NT2/D1 (cell line): ENCODE data around the gene TMPRSS11E.
"Not testable (repeated sequence)": the region's sequence is repeated elsewhere in the genome, so short reads cannot be mapped to it uniquely, and the experiment has no call there.

ENCODE experiments used
- DNase-seq: peaks from one replicate; pipeline ENCODE4 v3.0.0-alpha.2; 2011; ENCODE audit warnings: low read depth, low spot score
- H3K27me3 ChIP-seq: 2 replicates; pipeline ENCODE4 v1.6.0; 2011; ENCODE audit warnings: mild to moderate bottlenecking; ENCODE audit not compliant: insufficient read length, insufficient read depth
- H3K36me3 ChIP-seq: 2 replicates; pipeline ENCODE4 v1.6.1; 2011; ENCODE audit warnings: mild to moderate bottlenecking, low read length, mixed read lengths; ENCODE audit not compliant: insufficient read depth, insufficient read length
- H3K4me1 ChIP-seq: 2 replicates; pipeline ENCODE4 v1.5.1; 2011; ENCODE audit not compliant: insufficient read depth, insufficient read length
- H3K4me3 ChIP-seq: 2 replicates; pipeline ENCODE4 v1.5.1; 2011; ENCODE audit warnings: low read depth; ENCODE audit not compliant: insufficient read length
- H3K9ac ChIP-seq: 2 replicates; pipeline ENCODE4 v1.6.0; 2011; ENCODE audit warnings: low read depth; ENCODE audit not compliant: insufficient read length
- H3K9me3 ChIP-seq: 2 replicates; pipeline ENCODE4 v1.5.1; 2011; ENCODE audit warnings: mild to moderate bottlenecking, low read length; ENCODE audit not compliant: insufficient read depth
- SUZ12 ChIP-seq: IDR thresholded peaks from 2 replicates; pipeline ENCODE4 v1.6.1; 2011; ENCODE audit not compliant: insufficient read length, insufficient read depth; ENCODE audit errors: extremely low read depth
- YY1 ChIP-seq: IDR thresholded peaks from 2 replicates; pipeline ENCODE4 v1.6.1; 2011; ENCODE audit not compliant: insufficient read length, insufficient read depth
- ZNF274 ChIP-seq: IDR thresholded peaks from 2 replicates; pipeline ENCODE4 v1.6.1; 2011; ENCODE audit warnings: mild to moderate bottlenecking, low read depth, low read length

Gene TMPRSS11E

DNA sequence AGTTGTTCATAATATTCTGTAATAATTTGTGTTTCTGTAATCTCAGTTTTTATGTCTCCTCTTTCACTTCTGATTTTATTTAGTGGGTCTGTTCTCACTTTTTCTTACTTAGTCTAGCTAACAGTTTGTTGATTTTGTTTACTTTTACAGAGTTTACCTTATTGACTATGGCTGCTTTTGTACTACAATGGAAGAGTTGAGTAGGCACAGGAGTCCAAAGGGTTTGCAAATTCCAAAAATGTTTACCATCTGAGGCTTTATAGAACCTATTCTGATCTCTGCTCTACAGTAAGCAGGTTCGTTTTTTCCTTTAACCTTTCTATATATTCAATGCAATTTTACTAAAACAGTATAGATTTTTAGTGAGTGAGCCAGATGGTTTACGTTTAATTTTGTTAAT lies 73.7 kb downstream of the TMPRSS11E start:
- Histone ChIP-seq H3K4me3 (no peak overlapping the region), H3K9ac (no peak overlapping the region), H3K27me3 (no peaks in the 10 kb centered on the region), H3K4me1 (no peaks in the 10 kb centered on the region), H3K9me3 (no peaks in the 10 kb centered on the region), H3K36me3 (no peaks in the 10 kb centered on the region)
- DNase-seq: no peak
- TF ChIP-seq YY1 (no peak), SUZ12 (no peak), ZNF274 (no peak)

DNA sequence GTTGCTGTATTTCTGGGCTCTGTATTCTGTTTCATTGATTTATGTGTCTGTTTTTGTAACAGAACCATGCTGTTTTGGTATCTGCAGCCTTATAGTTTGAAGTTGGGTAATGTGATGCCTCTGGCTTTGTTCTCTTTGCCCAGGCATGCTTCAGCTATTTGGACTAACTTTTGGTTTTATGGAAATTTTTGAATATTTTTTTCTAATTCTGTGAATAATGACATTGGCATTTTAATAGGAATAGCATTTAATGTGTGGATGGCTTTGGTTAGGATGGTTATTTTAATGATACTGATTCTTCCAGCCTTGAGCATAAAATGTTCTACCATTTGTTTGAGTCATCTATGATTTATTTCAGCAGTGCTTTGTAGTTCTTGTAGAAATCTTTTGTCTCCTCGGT lies 75.0 kb downstream of the TMPRSS11E start:
- not testable (repeated sequence) for H3K4me3 ChIP-seq, H3K9ac ChIP-seq, DNase-seq

DNA sequence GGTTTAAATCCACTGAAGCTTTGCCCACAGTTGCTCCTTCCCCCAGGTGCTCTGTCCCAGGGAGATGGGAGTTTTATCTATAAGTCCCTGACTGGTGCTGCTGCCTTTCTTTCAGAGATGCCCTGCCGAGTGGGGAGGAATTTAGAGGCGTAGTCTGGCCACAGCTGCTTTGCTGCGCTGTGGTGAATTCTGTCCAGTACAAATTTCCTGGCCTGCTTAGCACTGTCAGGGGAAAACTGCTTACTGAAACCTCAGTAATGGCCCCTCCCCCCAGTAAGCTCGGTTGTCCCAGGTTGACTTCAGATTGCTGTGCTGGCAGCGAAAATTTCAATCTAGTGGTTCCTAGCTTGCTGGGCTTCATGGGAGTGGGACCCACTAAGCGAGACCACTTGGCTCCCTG lies 88.7 kb downstream of the TMPRSS11E start:
- Histone ChIP-seq H3K4me1 (no peaks in the 10 kb centered on the region), H3K9me3 (no peaks in the 10 kb centered on the region), H3K27me3 (no peaks in the 10 kb centered on the region), H3K9ac (no peak overlapping the region), H3K4me3 (no peak overlapping the region), H3K36me3 (no peaks in the 10 kb centered on the region)
- DNase-seq: no peak
- TF ChIP-seq YY1: no peak
- TF ChIP-seq ZNF274: no peak
- no peak for TF ChIP-seq SUZ12

More for the DNA sequence above, 75.0 kb downstream of the TMPRSS11E start:
- H3K36me3 ChIP-seq, H3K9me3 ChIP-seq, H3K27me3 ChIP-seq, H3K4me1 ChIP-seq: not testable (repeated sequence)

DNA sequence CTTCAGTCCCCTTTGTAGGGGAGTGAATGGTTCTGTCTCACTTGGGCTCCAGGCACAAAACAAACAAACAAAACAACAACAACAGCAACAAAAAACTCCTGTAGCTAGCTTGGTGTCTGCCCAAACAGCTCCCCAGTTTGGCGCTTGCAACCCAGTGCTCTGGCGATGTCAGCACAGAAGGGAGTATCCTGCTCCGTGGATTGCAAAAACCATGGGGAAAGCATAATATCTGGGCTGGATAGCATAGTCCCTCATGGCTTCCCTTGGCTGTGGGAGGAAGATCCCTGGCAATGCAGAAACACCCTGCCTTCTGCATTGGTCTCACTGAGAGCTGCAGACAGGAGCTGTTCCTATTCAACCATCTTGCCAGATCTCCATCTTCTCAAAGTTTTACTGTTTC lies 89.1 kb downstream of the TMPRSS11E start:
- TF ChIP-seq ZNF274 (no peak), SUZ12 (no peak), YY1 (no peak)
- no peaks in the 10 kb centered on the region for H3K9me3 ChIP-seq
- no peak for DNase-seq

DNA sequence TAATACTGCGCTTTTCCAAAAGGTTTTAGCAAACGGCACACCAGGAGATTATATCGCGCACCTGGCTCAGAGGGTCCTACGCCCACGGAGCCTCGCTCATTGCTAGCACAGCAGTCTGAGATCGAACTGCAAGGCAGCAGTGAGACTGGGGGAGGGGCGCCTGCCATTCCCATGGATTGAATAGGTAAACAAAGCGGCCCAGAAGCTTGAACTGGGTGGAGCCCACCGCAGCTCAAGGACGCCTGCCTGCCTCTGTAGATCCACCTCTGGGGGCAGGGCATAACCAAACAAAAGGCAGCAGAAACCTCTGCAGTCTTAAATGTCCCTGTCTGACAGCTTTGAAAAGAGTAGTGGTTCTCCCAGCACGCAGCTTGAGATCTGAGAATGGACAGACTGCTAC lies 95.5 kb downstream of the TMPRSS11E start:
- H3K4me1 ChIP-seq, H3K9me3 ChIP-seq, DNase-seq, H3K27me3 ChIP-seq, H3K9ac ChIP-seq, H3K36me3 ChIP-seq, H3K4me3 ChIP-seq: not testable (repeated sequence)

More for the DNA sequence above, 89.1 kb downstream of the TMPRSS11E start:
- H3K27me3 ChIP-seq: no peaks in the 10 kb centered on the region
- H3K36me3 ChIP-seq: no peaks in the 10 kb centered on the region
- H3K9ac ChIP-seq: no peak overlapping the region
- H3K4me3 ChIP-seq: no peak overlapping the region
- H3K4me1 ChIP-seq: no peaks in the 10 kb centered on the region
